Measurements from ENCODE around the gene CYB5R2. TPM values are rescaled to one million over a fixed set of nuclear protein-coding genes. Genes with fewer than 3 reads are reported as not detected.
A peak's percentile ranks its signal among the peaks of the same experiment; 100 is the strongest.

Gene CYB5R2
- polyA plus RNA-seq, 4 donors, result 1.1 to 4.4 (median 3.5) TPM

GRCh38 chr11:7639643-7640025 is 33.7 kb downstream of the CYB5R2 start:
- H3K4me1 ChIP-seq (ENCODE audit: control insufficient read depth in 3 of 3, insufficient read depth in 2 of 3, low read depth in 1 of 3, low read length in 2 of 3), result peaks cover 0 to 15% (median 4%) of the 10 kb centered on the region in 3 donors
- H3K4me3 ChIP-seq (ENCODE audit: low read depth in 1 of 3, low read length in 3 of 3), result no peak overlapping the region
- WGBS, 3 donors, result 17 to 60% (median 38%) methylated on average over 5 of the region's 5 CpGs
- FAIRE-seq (no peak), DNase-seq (peak; percentile 22 to 79)
- H3K27ac ChIP-seq (ENCODE audit: low read depth in 1 of 3, low read length in 2 of 3), result peak overlapping the region in 2 of 3 donors; percentile 67 to 79
- H3K9me3 ChIP-seq (ENCODE audit: control insufficient read depth in 2 of 2, insufficient read depth in 1 of 2, low read depth in 1 of 2, low read length in 1 of 2), result no peaks in the 10 kb centered on the region
- H3K36me3 ChIP-seq (ENCODE audit: control insufficient read depth in 3 of 3, insufficient read depth in 2 of 3, low read depth in 1 of 3, low read length in 3 of 3), result peaks cover 12 to 59% (median 27%) of the 10 kb centered on the region in 3 donors
- no peaks in the 10 kb centered on the region for H3K27me3 ChIP-seq (ENCODE audit: control insufficient read depth in 3 of 3, insufficient read depth in 3 of 3, low read length in 3 of 3)

DNA sequence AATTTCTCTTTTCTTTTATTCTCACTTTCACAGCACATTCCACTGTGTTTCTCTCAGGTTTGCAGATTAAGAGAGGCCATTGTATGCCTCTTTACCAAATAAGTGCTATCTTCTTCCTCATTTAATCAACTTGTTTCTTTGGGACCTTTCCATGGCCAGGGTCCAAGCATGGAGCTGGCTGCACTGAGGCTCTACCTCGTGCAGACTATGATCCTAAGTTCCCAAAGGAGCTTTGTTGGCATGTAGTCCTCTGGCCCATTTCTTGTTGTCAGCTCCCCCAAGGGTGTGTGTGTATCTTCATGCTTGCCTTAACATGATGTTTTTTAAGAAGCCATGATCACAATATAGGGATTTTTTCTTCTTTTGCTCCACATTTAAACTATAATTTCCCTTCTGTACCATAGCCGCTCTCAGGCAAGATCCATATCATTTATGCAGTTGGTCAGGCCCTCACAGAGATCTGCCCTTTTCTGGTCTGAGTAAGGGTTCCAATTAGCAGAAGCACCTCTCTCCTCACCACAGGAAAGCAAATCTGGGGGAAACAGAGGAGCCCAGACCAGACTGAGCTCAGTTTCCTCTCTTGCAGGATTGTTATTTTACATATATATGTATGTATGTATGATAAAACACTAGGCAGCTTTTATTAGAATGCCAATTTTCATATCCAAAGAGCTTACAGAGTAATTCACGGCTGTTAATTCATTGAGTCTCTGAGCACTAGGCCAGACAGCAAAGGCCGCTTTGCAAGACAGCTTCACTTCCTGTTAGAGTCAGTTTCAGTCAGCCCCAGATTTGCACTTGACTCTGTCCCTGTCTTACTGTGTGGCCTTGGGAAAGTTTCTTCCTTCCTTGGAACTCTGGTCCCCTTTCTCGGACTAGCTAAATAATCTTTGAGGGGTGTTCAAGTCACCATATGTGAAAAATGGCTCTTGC is 34.3 kb downstream of the CYB5R2 start:
- Histone ChIP-seq H3K36me3 (ENCODE audit: control insufficient read depth in 3 of 3, insufficient read depth in 2 of 3, low read depth in 1 of 3, low read length in 3 of 3) (peaks cover 9 to 56% (median 28%) of the 10 kb centered on the region in 3 donors), H3K27ac (ENCODE audit: low read depth in 1 of 3, low read length in 2 of 3) (peak overlapping the region; percentile 0 to 79 (median 67))
- WGBS, 3 donors, result 36 to 55% (median 46%) methylated on average over 5 of the region's 5 CpGs

DNA sequence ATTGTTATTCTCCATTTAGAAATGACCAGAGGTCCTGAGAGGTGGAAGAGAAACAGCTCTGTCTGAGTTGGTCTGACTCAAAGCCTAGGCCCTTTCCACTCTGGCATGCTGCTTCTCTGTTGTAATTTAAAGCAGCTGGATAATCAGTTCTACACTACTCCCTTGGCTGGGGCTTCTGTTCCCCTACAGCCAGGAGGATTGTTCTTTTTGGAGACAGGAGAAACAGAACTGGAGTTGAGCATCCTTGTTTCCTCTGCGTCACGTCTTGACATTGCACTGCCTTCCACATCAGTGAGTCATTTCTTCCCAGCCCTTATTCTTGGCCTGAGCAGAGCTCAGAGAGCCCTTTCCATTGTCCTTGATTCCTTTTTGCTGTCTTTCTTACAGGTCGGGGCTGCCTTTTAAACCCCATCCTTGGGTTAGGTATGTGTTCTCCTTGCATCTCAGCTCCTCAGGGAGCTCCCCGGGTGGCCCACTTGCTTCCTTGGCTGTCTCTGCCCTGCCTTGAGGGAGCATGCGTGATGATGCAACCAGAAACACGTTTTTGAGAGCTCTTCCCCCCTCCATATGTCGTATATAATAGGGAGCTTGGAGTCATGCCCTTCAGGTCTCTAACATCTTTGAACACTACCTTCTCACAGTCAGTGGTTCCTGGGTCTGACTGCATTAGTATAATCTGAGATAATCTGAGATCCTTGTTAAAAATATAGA is 35.7 kb downstream of the CYB5R2 start:
- Histone ChIP-seq H3K4me3 (ENCODE audit: low read depth in 1 of 3, low read length in 3 of 3) (no peak overlapping the region), H3K9me3 (ENCODE audit: control insufficient read depth in 2 of 2, insufficient read depth in 1 of 2, low read depth in 1 of 2, low read length in 1 of 2) (no peaks in the 10 kb centered on the region), H3K27ac (ENCODE audit: low read depth in 1 of 3, low read length in 2 of 3) (no peak overlapping the region), H3K4me1 (ENCODE audit: control insufficient read depth in 3 of 3, insufficient read depth in 2 of 3, low read depth in 1 of 3, low read length in 2 of 3) (peaks cover 0 to 15% (median 4%) of the 10 kb centered on the region in 3 donors), H3K36me3 (ENCODE audit: control insufficient read depth in 3 of 3, insufficient read depth in 2 of 3, low read depth in 1 of 3, low read length in 3 of 3) (peaks cover 9 to 69% (median 29%) of the 10 kb centered on the region in 3 donors), H3K27me3 (ENCODE audit: control insufficient read depth in 3 of 3, insufficient read depth in 3 of 3, low read length in 3 of 3) (no peaks in the 10 kb centered on the region)
- 72 to 78% (median 77%) methylated on average over 7 of the region's 7 CpGs for WGBS, 3 donors
- DNase-seq, result no peak
- FAIRE-seq, result no peak

More for the DNA sequence above, 34.3 kb downstream of the CYB5R2 start:
- Histone ChIP-seq H3K4me3 (ENCODE audit: low read depth in 1 of 3, low read length in 3 of 3) (no peak overlapping the region), H3K9me3 (ENCODE audit: control insufficient read depth in 2 of 2, insufficient read depth in 1 of 2, low read depth in 1 of 2, low read length in 1 of 2) (no peaks in the 10 kb centered on the region), H3K4me1 (ENCODE audit: control insufficient read depth in 3 of 3, insufficient read depth in 2 of 3, low read depth in 1 of 3, low read length in 2 of 3) (peaks cover 0 to 15% (median 4%) of the 10 kb centered on the region in 3 donors), H3K27me3 (ENCODE audit: control insufficient read depth in 3 of 3, insufficient read depth in 3 of 3, low read length in 3 of 3) (no peaks in the 10 kb centered on the region)
- no peak for FAIRE-seq
- DNase-seq, result peak in 1 of 2 donors; percentile 51

DNA sequence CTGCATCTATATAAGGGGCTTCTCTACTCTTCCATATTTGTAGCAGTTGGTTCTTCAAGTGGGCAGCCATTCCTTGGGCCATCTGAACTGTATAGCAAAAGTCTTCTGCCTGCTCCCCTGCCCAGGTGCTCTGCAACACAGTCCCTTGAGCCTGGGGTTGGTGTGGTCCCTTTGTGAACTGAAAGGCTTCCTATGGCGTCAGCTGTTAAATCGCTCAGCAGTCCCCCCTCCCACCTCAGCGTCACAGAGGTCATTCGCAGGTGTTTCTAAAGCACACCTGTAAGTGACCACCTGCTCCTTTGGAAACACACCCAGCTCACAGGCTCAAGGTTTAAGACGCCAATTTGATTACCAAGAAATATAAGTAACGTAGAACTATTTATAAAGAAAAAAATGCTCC is 37.0 kb downstream of the CYB5R2 start:
- peaks cover 0 to 15% (median 4%) of the 10 kb centered on the region in 3 donors for H3K4me1 ChIP-seq (ENCODE audit: control insufficient read depth in 3 of 3, insufficient read depth in 2 of 3, low read depth in 1 of 3, low read length in 2 of 3)
- no peak overlapping the region for H3K4me3 ChIP-seq (ENCODE audit: low read depth in 1 of 3, low read length in 3 of 3)
- 56 to 81% (median 69%) methylated on average over 6 of the region's 6 CpGs for WGBS, 3 donors
- no peaks in the 10 kb centered on the region for H3K9me3 ChIP-seq (ENCODE audit: control insufficient read depth in 2 of 2, insufficient read depth in 1 of 2, low read depth in 1 of 2, low read length in 1 of 2)
- no peak overlapping the region for H3K27ac ChIP-seq (ENCODE audit: low read depth in 1 of 3, low read length in 2 of 3)
- no peaks in the 10 kb centered on the region for H3K27me3 ChIP-seq (ENCODE audit: control insufficient read depth in 3 of 3, insufficient read depth in 3 of 3, low read length in 3 of 3)
- DNase-seq (no peak), FAIRE-seq (no peak)
- peaks cover 13 to 71% (median 28%) of the 10 kb centered on the region in 3 donors for H3K36me3 ChIP-seq (ENCODE audit: control insufficient read depth in 3 of 3, insufficient read depth in 2 of 3, low read depth in 1 of 3, low read length in 3 of 3)

DNA sequence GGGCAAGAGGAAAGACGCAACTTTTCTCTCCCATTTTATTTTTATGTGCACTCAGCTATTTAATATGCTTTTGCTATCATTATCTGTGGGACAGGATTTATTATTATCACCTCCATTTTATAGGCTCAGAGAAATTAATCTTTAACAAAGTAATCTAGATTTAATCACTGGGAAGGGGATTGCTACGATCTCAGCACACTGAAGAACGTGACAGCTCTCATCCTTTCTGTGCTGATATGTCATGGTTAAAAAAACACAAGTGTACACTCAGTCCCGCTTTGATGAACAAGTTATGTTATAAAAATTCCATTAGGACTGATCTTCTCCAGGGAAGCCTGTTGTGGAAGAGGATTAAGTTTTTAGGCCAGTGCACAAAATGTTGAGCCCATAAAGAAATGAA is 37.6 kb downstream of the CYB5R2 start:
- 47 to 78% (median 55%) methylated on average over 4 of the region's 4 CpGs for WGBS, 3 donors
- Histone ChIP-seq H3K9me3 (ENCODE audit: control insufficient read depth in 2 of 2, insufficient read depth in 1 of 2, low read depth in 1 of 2, low read length in 1 of 2) (no peaks in the 10 kb centered on the region), H3K4me1 (ENCODE audit: control insufficient read depth in 3 of 3, insufficient read depth in 2 of 3, low read depth in 1 of 3, low read length in 2 of 3) (peaks cover 0 to 12% (median 4%) of the 10 kb centered on the region in 3 donors), H3K4me3 (ENCODE audit: low read depth in 1 of 3, low read length in 3 of 3) (no peak overlapping the region), H3K27me3 (ENCODE audit: control insufficient read depth in 3 of 3, insufficient read depth in 3 of 3, low read length in 3 of 3) (no peaks in the 10 kb centered on the region), H3K36me3 (ENCODE audit: control insufficient read depth in 3 of 3, insufficient read depth in 2 of 3, low read depth in 1 of 3, low read length in 3 of 3) (peaks cover 13 to 68% (median 22%) of the 10 kb centered on the region in 3 donors), H3K27ac (ENCODE audit: low read depth in 1 of 3, low read length in 2 of 3) (no peak overlapping the region)
- DNase-seq (no peak), FAIRE-seq (no peak)

GRCh38 chr11:7635137-7635536 is 38.2 kb downstream of the CYB5R2 start:
- H3K4me1 ChIP-seq (ENCODE audit: control insufficient read depth in 3 of 3, insufficient read depth in 2 of 3, low read depth in 1 of 3, low read length in 2 of 3), result peaks cover 0 to 6% (median 0%) of the 10 kb centered on the region in 3 donors
- DNase-seq (peak in 1 of 2 donors; percentile 31), FAIRE-seq (no peak)
- 59 to 71% (median 62%) methylated on average over 4 of the region's 4 CpGs for WGBS, 3 donors
- no peak overlapping the region for H3K4me3 ChIP-seq (ENCODE audit: low read depth in 1 of 3, low read length in 3 of 3)
- H3K36me3 ChIP-seq (ENCODE audit: control insufficient read depth in 3 of 3, insufficient read depth in 2 of 3, low read depth in 1 of 3, low read length in 3 of 3), result peaks cover 9 to 67% (median 22%) of the 10 kb centered on the region in 3 donors
- no peaks in the 10 kb centered on the region for H3K27me3 ChIP-seq (ENCODE audit: control insufficient read depth in 3 of 3, insufficient read depth in 3 of 3, low read length in 3 of 3)
- no peak overlapping the region for H3K27ac ChIP-seq (ENCODE audit: low read depth in 1 of 3, low read length in 2 of 3)
- H3K9me3 ChIP-seq (ENCODE audit: control insufficient read depth in 2 of 2, insufficient read depth in 1 of 2, low read depth in 1 of 2, low read length in 1 of 2), result no peaks in the 10 kb centered on the region

DNA sequence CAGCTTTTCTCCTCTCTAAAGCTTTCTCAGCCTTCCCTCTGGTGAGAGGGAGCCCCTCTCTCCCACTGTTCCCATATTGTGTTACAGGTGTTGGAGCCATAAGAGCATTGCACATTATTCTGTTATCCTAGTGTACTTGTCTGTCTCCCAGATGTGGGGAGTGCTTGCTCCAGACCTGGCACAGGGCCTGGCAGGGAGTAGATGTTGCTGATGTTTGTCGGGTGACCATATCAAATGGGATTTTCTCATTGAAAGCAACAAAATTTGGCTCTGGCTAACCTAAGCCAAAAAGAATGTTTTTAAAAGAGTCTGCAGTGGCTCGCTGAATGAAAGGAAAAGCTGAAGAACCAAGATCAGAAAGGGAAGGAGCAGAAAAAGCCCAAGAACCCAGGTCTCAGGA is 41.1 kb downstream of the CYB5R2 start:
- Histone ChIP-seq H3K4me3 (ENCODE audit: low read depth in 1 of 3, low read length in 3 of 3) (no peak overlapping the region), H3K9me3 (ENCODE audit: control insufficient read depth in 2 of 2, insufficient read depth in 1 of 2, low read depth in 1 of 2, low read length in 1 of 2) (no peaks in the 10 kb centered on the region), H3K36me3 (ENCODE audit: control insufficient read depth in 3 of 3, insufficient read depth in 2 of 3, low read depth in 1 of 3, low read length in 3 of 3) (peaks cover 13 to 63% (median 33%) of the 10 kb centered on the region in 3 donors), H3K27ac (ENCODE audit: low read depth in 1 of 3, low read length in 2 of 3) (no peak overlapping the region), H3K4me1 (ENCODE audit: control insufficient read depth in 3 of 3, insufficient read depth in 2 of 3, low read depth in 1 of 3, low read length in 2 of 3) (no peaks in the 10 kb centered on the region), H3K27me3 (ENCODE audit: control insufficient read depth in 3 of 3, insufficient read depth in 3 of 3, low read length in 3 of 3) (no peaks in the 10 kb centered on the region)
- FAIRE-seq (no peak), DNase-seq (no peak)
- WGBS, 3 donors, result 88 to 97% (median 91%) methylated on average over 2 of the region's 2 CpGs

- no peaks in the 10 kb centered on the region for H3K9me3 ChIP-seq (ENCODE audit: control insufficient read depth in 2 of 2, insufficient read depth in 1 of 2, low read depth in 1 of 2, low read length in 1 of 2)
- no peak overlapping the region for H3K27ac ChIP-seq (ENCODE audit: low read depth in 1 of 3, low read length in 2 of 3)
- 88 to 97% (median 93%) methylated on average over 2 of the region's 2 CpGs for WGBS, 3 donors
- DNase-seq (no peak), FAIRE-seq (no peak)
- peaks cover 16 to 64% (median 35%) of the 10 kb centered on the region in 3 donors for H3K36me3 ChIP-seq (ENCODE audit: control insufficient read depth in 3 of 3, insufficient read depth in 2 of 3, low read depth in 1 of 3, low read length in 3 of 3)
- no peak overlapping the region for H3K4me3 ChIP-seq (ENCODE audit: low read depth in 1 of 3, low read length in 3 of 3)
- no peaks in the 10 kb centered on the region for H3K27me3 ChIP-seq (ENCODE audit: control insufficient read depth in 3 of 3, insufficient read depth in 3 of 3, low read length in 3 of 3)
- H3K4me1 ChIP-seq (ENCODE audit: control insufficient read depth in 3 of 3, insufficient read depth in 2 of 3, low read depth in 1 of 3, low read length in 2 of 3), result no peaks in the 10 kb centered on the region
Measured at GRCh38 chr11:7630002-7630401, 43.3 kb downstream of the CYB5R2 start.
